HG02763 (cell line): ENCODE measurements around the gene THRAP3.

Source experiments
- ATAC-seq: cut with Tn5 transposase; IDR thresholded peaks from one replicate; pipeline ENCODE4 v1.9.1; 2021; ENCODE audit warnings: mild to moderate bottlenecking, moderate library complexity; ENCODE audit not compliant: unreplicated experiment

THRAP3 gene

DNA sequence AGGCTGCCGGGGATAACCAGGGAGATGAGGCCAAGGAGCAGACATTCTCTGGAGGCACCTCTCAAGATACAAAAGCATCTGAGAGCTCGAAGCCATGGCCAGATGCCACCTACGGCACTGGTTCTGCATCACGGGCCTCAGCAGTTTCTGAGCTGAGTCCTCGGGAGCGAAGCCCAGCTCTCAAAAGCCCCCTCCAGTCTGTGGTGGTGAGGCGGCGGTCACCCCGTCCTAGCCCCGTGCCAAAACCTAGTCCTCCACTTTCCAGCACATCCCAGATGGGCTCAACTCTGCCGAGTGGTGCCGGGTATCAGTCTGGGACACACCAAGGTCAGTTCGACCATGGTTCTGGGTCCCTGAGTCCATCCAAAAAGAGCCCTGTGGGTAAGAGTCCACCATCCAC, 62.6 kb downstream of the THRAP3 start:
- no peak for ATAC-seq

GRCh38 chr1:36287595-36287994, 63.4 kb downstream of the THRAP3 start:
- no peak for ATAC-seq

DNA sequence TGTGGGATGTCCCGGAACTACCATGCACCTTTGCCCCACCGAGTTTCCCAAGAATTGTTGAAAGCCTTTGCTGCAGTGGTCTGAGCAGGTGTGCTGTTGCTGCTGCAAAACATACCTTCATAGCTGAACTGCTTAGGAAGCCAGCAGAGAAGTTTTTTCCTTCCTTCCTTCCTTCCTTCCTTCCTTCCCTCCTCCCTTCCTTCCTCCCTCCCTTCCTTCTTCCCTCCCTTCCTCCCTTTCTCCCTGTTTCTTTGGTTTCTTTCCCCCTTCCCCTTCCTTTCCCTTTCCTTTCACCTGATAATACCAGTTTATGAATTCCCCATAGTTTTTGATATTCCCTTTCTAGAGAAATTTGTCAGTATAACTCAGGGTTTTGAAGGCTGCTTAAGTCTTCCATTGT, 71.1 kb downstream of the THRAP3 start:
- ATAC-seq = no peak

DNA sequence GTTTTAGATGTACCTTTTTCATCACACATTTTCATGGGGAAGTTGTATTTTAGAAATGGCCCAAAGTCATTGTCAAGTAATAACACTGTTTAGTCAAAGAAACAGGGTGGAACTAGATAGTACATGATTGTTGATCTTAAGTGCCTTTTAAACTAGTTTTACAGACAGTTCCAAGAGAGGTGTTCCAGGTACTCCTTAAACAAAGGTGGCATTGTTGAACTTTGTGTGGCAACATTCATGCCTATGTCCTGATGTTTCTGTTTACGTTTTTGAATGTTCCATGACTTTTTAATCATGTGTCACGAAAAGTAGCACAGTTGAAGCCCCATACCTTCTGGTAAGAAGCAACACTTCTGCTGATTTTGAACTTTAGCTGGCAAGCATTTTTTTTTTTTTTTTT, 72.8 kb downstream of the THRAP3 start:
- ATAC-seq = no peak

- no peak for ATAC-seq
Observed at GRCh38 chr1:36298640-36299039, 74.4 kb downstream of the THRAP3 start.

DNA sequence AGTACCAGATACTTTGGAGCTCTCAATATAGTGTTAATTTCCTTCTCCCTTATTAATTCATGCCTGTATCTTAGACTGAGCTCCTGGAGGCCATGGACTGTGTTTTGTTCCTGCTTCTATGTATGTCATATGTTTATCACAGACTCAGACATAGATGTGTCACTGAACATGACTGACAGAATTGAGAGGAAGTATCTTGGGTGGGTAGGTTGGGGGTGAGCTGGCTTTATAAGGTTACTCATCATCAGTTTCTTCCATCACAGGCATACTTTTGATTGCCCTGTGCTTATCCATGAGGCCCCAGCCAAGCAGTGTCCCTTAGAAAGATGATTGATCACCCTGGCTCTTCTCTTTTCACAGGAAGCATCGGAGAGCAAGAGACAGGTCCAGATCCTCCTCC, 76.3 kb downstream of the THRAP3 start:
- ATAC-seq = no peak

- no peak for ATAC-seq
Observed at GRCh38 chr1:36301220-36301619, 77.0 kb downstream of the THRAP3 start.

DNA sequence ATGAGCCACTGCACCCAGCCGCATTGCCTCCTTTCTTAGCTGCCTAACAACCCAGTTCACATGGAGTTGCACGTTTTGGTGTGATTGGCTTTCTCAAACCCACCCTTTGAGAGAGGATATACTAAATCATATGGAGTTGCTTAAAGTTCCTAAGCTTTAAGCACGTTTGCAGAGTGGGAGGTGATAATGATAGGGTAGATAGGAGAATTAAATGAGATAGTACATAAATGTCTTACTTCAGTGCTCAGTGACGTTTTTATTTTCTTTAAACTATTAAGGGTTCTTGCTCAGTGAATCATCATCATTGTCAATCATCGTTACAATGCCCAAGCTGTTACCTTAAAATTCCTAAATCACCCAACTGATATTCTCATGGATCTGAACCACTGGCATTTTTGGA, 79.0 kb downstream of the THRAP3 start:
- no peak for ATAC-seq

- no peak for ATAC-seq
Observed at GRCh38 chr1:36303650-36304360, 79.6 kb downstream of the THRAP3 start.

- ATAC-seq = no peak
Observed at GRCh38 chr1:36304521-36304920, 80.3 kb downstream of the THRAP3 start.

- no peak for ATAC-seq
Observed at GRCh38 chr1:36304970-36305914, 81.0 kb downstream of the THRAP3 start.

DNA sequence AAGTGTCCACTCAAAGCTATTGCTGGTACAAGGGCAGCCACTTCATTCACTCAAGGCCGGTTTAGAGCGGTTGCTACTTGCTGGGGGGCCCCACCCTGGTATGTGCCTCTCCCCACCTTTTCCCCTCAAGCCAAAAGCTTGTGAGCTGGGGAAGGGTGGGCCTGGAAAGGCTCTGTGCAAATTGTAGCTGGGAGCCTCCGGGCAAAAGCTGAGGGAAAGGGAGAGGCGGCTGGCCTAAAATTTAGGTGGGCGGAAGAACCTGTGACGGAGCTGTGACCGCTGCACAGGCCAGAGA, 81.6 kb downstream of the THRAP3 start:
- no peak for ATAC-seq

GRCh38 chr1:36306210-36306901, 82.1 kb downstream of the THRAP3 start, which contains the start of gene SH3D21:
SH3D21 (plus strand) TSS chr1:36306368; CDS start chr1:36306421, 53 bp downstream.
- peak; percentile 23 for ATAC-seq

GRCh38 chr1:36306902-36307456, 82.7 kb downstream of the THRAP3 start:
- peak; percentile 96 for ATAC-seq

GRCh38 chr1:36307601-36308330, 83.5 kb downstream of the THRAP3 start:
- ATAC-seq = no peak

DNA sequence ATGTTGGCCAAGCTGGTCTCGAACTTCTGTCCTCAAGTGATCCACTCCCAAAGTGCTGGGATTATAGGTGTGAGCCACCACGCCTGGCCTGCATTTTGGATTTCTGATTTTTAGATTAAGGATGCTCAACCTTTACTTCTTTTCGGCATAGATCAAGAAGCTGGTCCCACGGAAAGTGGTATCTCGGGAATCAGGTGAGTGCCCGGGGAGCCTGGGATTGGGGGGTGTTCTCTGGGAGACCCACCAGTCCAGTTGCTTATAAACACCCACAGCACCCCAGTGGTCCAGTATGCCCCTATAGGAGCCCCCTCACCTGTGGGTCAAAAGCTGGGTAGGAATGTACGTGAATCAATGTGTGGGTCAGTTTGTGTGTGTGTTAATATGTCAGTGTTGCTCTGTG, 85.2 kb downstream of the THRAP3 start:
- ATAC-seq = no peak

- no peak for ATAC-seq
Observed at GRCh38 chr1:36320291-36320761, 96.1 kb downstream of the THRAP3 start.

DNA sequence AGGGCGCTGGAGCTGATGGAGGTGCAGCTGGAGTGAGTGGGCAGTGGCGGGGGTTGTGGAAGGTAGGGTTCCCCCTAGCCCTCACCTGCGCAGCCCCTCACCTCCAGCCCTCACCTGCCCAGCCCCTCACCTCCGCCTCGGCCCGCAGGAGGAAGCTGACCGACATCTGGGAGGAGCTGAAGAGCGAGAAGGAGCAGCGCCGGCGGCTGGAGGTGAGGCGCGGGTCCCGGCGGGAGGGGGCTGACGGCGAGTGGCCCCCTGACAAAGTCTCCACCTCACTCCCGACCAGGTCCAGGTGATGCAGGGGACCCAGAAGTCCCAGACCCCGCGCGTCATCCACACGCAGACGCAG, 96.5 kb downstream of the THRAP3 start:
- no peak for ATAC-seq

- no peak for ATAC-seq
Observed at GRCh38 chr1:36321119-36321951, 97.1 kb downstream of the THRAP3 start.
